ENCODE measurements around the gene KCNH8. TPM values are rescaled to one million over a fixed set of nuclear protein-coding genes. Genes with fewer than 3 reads are reported as not detected.

The KCNH8 gene
- total and polyA plus RNA-seq, 2 experiments from 2014 or later: not detected

DNA sequence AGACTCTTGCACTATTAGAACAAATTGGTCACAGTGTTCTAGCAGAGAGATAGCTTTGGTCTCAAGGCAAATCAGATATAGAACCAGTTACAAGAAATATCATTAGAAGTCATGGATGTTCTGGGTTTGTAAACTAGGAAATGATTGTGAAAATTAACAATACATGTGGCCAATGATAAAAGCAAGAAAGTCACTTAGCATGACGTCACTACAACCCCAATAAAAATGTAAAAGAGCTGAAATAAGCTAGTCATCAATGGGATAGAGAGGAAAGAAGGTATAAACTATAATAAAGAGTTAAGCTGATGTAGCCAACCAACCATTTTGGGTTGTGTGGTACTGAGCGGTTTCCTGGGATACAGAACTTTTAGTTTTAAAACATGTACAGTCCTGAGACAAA is 32.1 kb upstream of the KCNH8 start:
- Histone ChIP-seq H3F3A (ENCODE audit: insufficient read depth) (no peaks in the 10 kb centered on the region), H2AFZ (no peak overlapping the region), H4K20me1 (ENCODE audit: insufficient read depth) (no peaks in the 10 kb centered on the region), H3K36me3 (ENCODE audit: low read depth) (no peaks in the 10 kb centered on the region), H3K4me1 (ENCODE audit: insufficient read depth) (no peaks in the 10 kb centered on the region), H3K9ac (no peak overlapping the region), H3K9me3 (ENCODE audit: low read depth) (no peaks in the 10 kb centered on the region), H3K79me2 (ENCODE audit: insufficient read depth) (no peaks in the 10 kb centered on the region), H3K27me3 (replicated peaks; ENCODE audit: insufficient read depth) (no peaks in the 10 kb centered on the region), H3K4me2 (ENCODE audit: unreplicated experiment) (no peak overlapping the region), H3K4me3 (no peak overlapping the region), H3K27ac (no peak overlapping the region), H3K9me2 (ENCODE audit: insufficient read depth) (no peaks in the 10 kb centered on the region)
- WGBS, 2 experiments (ENCODE audit: low coverage in 1 of 2, low lambda C conversion rate in 2 of 2, missing lambda C conversion rate in 2 of 2): 7 to 9% methylated on average over 2 of the region's 2 CpGs
- in situ Hi-C loops (cut with MboI): no loop called here
- DNase-seq: no peak
- TF ChIP-seq EZH2phosphoT487 (IDR thresholded peaks at IDR 0.05; ENCODE audit: insufficient read depth, low read depth) (no peak), EZH2 (IDR thresholded peaks at IDR 0.05; ENCODE audit: insufficient read depth, poor library complexity, severe bottlenecking) (no peak)

- Histone ChIP-seq H4K20me1 (ENCODE audit: insufficient read depth) (no peaks in the 10 kb centered on the region), H3K9me2 (ENCODE audit: insufficient read depth) (no peaks in the 10 kb centered on the region), H3K4me2 (ENCODE audit: unreplicated experiment) (no peak overlapping the region), H3F3A (ENCODE audit: insufficient read depth) (no peaks in the 10 kb centered on the region), H3K79me2 (ENCODE audit: insufficient read depth) (no peaks in the 10 kb centered on the region), H3K27ac (no peak overlapping the region), H3K9me3 (ENCODE audit: low read depth) (no peaks in the 10 kb centered on the region), H3K27me3 (replicated peaks; ENCODE audit: insufficient read depth) (no peaks in the 10 kb centered on the region), H2AFZ (no peak overlapping the region), H3K4me1 (ENCODE audit: insufficient read depth) (no peaks in the 10 kb centered on the region), H3K9ac (no peak overlapping the region), H3K4me3 (no peak overlapping the region), H3K36me3 (ENCODE audit: low read depth) (no peaks in the 10 kb centered on the region)
- in situ Hi-C loops (cut with MboI): no loop called here
- TF ChIP-seq EZH2phosphoT487 (IDR thresholded peaks at IDR 0.05; ENCODE audit: insufficient read depth, low read depth) (no peak), EZH2 (IDR thresholded peaks at IDR 0.05; ENCODE audit: insufficient read depth, poor library complexity, severe bottlenecking) (no peak)
- WGBS, 2 experiments (ENCODE audit: low coverage in 1 of 2, low lambda C conversion rate in 2 of 2, missing lambda C conversion rate in 2 of 2): 21 to 30% methylated on average over 1 of the region's 1 CpG
- DNase-seq: no peak
These were observed 23.6 kb upstream of the KCNH8 start for GRCh38 chr3:19124752-19125151.

DNA sequence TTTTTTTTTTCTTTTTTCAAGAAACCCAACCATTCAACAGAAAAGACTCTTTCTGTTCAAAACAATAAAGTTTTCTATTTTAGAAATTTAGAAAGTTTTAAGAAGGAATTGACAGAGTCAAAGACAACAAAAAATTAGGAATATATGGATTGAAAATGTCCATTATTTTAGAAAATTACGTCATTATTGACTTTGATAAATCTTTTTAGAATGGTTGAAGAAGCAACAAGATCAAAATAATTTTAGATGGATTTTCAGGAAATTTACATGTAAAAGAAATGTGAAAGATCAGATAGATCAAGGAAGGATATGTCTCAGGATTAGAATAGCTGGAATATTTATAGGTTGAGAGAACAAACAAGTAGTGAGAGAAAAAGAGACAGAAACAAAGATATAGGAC is 8.4 kb upstream of the KCNH8 start:
- H3K36me3 ChIP-seq (ENCODE audit: low read depth): no peaks in the 10 kb centered on the region
- TF ChIP-seq EZH2 (IDR thresholded peaks at IDR 0.05; ENCODE audit: insufficient read depth, poor library complexity, severe bottlenecking) (no peak), EZH2phosphoT487 (IDR thresholded peaks at IDR 0.05; ENCODE audit: insufficient read depth, low read depth) (no peak)

GRCh38 chr3:19146685-19147650 is 1.3 kb upstream of the KCNH8 start:
- H3K27ac ChIP-seq: no peak overlapping the region
- TF ChIP-seq EZH2phosphoT487 (IDR thresholded peaks at IDR 0.05; ENCODE audit: insufficient read depth, low read depth) (no peak), EZH2 (IDR thresholded peaks at IDR 0.05; ENCODE audit: insufficient read depth, poor library complexity, severe bottlenecking) (no peak)
- no peaks in the 10 kb centered on the region for H3K9me3 ChIP-seq (ENCODE audit: low read depth)
- no peaks in the 10 kb centered on the region for H3K4me1 ChIP-seq (ENCODE audit: insufficient read depth)
- no peaks in the 10 kb centered on the region for H3K79me2 ChIP-seq (ENCODE audit: insufficient read depth)
- H3K4me3 ChIP-seq: peak overlapping the region; percentile 69
- peak overlapping the region; percentile 69 for H2AFZ ChIP-seq
- H4K20me1 ChIP-seq (ENCODE audit: insufficient read depth): no peaks in the 10 kb centered on the region
- peaks cover 15% of the 10 kb centered on the region for H3K27me3 ChIP-seq (replicated peaks; ENCODE audit: insufficient read depth)
- H3K36me3 ChIP-seq (ENCODE audit: low read depth): no peaks in the 10 kb centered on the region
- 1 to 4% methylated on average over 23 to 56 of the region's 60 CpGs for WGBS, 2 experiments (ENCODE audit: low coverage in 1 of 2, low lambda C conversion rate in 2 of 2, missing lambda C conversion rate in 2 of 2)
- peak overlapping the region; percentile 82 for H3K4me2 ChIP-seq (ENCODE audit: unreplicated experiment)
- peak; percentile 61 for DNase-seq
- in situ Hi-C loops (cut with MboI): no loop called here
- no peaks in the 10 kb centered on the region for H3K9me2 ChIP-seq (ENCODE audit: insufficient read depth)
- H3K9ac ChIP-seq: peak overlapping the region; percentile 26
- no peaks in the 10 kb centered on the region for H3F3A ChIP-seq (ENCODE audit: insufficient read depth)

More for the DNA sequence above, 8.4 kb upstream of the KCNH8 start:
- Histone ChIP-seq H3K9ac (no peak overlapping the region), H4K20me1 (ENCODE audit: insufficient read depth) (no peaks in the 10 kb centered on the region), H3K27me3 (replicated peaks; ENCODE audit: insufficient read depth) (no peaks in the 10 kb centered on the region), H3K9me3 (ENCODE audit: low read depth) (no peaks in the 10 kb centered on the region), H3F3A (ENCODE audit: insufficient read depth) (no peaks in the 10 kb centered on the region), H3K79me2 (ENCODE audit: insufficient read depth) (no peaks in the 10 kb centered on the region), H3K9me2 (ENCODE audit: insufficient read depth) (no peaks in the 10 kb centered on the region), H3K4me2 (ENCODE audit: unreplicated experiment) (no peak overlapping the region), H3K27ac (no peak overlapping the region), H3K4me3 (no peak overlapping the region), H2AFZ (no peak overlapping the region), H3K4me1 (ENCODE audit: insufficient read depth) (no peaks in the 10 kb centered on the region)
- WGBS, 2 experiments (ENCODE audit: low coverage in 1 of 2, low lambda C conversion rate in 2 of 2, missing lambda C conversion rate in 2 of 2): 6 to 12% methylated on average over 1 of the region's 1 CpG
- DNase-seq: no peak
- in situ Hi-C loops (cut with MboI): no loop called here
